Endodermal cell (in vitro differentiated cells): ENCODE measurements around the gene CHMP4B. TPM values are rescaled to one million over a fixed set of nuclear protein-coding genes. Genes with fewer than 3 reads are reported as not detected.

Source experiments
- DNase-seq: peaks from one replicate; pipeline ENCODE4 v3.0.0-alpha.2; 2017
- H3K27ac ChIP-seq: 2 replicates; pipeline ENCODE4 v1.5.1; 2013; ENCODE audit warnings: mild to moderate bottlenecking, low read depth, low read length, moderate library complexity
- H3K27me3 ChIP-seq: 2 replicates; pipeline ENCODE4 v1.6.1; 2013; ENCODE audit warnings: mild to moderate bottlenecking, low read length, moderate library complexity; ENCODE audit not compliant: insufficient read depth, control insufficient read depth, poor library complexity, severe bottlenecking
- H3K36me3 ChIP-seq: 2 replicates; pipeline ENCODE4 v1.7.0; 2013; ENCODE audit warnings: mild to moderate bottlenecking, low read length, moderate library complexity; ENCODE audit not compliant: control insufficient read depth, insufficient read depth
- H3K4me1 ChIP-seq: one replicate; pipeline ENCODE4 v1.7.0; 2013; ENCODE audit warnings: low read length; ENCODE audit not compliant: control insufficient read depth, insufficient read depth
- H3K4me3 ChIP-seq: 2 replicates; pipeline ENCODE4 v1.5.1; 2013; ENCODE audit warnings: mild to moderate bottlenecking, low read length, moderate library complexity
- H3K9ac ChIP-seq: 2 replicates; pipeline ENCODE4 v1.6.1; 2013; ENCODE audit warnings: mild to moderate bottlenecking, low read length, moderate library complexity; ENCODE audit not compliant: poor library complexity, severe bottlenecking; ENCODE audit errors: extremely low read depth
- H3K9me3 ChIP-seq: 2 replicates; pipeline ENCODE4 v1.6.1; 2013; ENCODE audit warnings: mild to moderate bottlenecking, low read length, moderate library complexity; ENCODE audit not compliant: control insufficient read depth
- H3K27ac Mint-ChIP-seq: 2 replicates; pipeline ENCODE4 v1.8.0; 2020; ENCODE audit warnings: mixed read lengths
- H3K27me3 Mint-ChIP-seq: 2 replicates; pipeline ENCODE4 v1.8.0; 2021; ENCODE audit warnings: mild to moderate bottlenecking, mixed read lengths; ENCODE audit not compliant: insufficient read depth
- H3K36me3 Mint-ChIP-seq: 2 replicates; pipeline ENCODE4 v1.8.0; 2020; ENCODE audit warnings: low read depth, mixed read lengths
- H3K4me1 Mint-ChIP-seq: 2 replicates; pipeline ENCODE4 v1.8.0; 2020; ENCODE audit warnings: mixed read lengths
- H3K4me3 Mint-ChIP-seq: 2 replicates; pipeline ENCODE4 v1.8.0; 2020; ENCODE audit warnings: mild to moderate bottlenecking, moderate library complexity, mixed read lengths
- H3K9me3 Mint-ChIP-seq: 2 replicates; pipeline ENCODE4 v1.8.0; 2020; ENCODE audit warnings: mild to moderate bottlenecking, mixed read lengths
- WGBS, 2 experiments: methylation state at CpG; one replicate each; pipeline versions ENCODE4 v1.1.5 to v1.1.7; 2013; ENCODE audit warnings: missing lambda C conversion rate in 2 of 2, mixed read lengths in 1 of 2; ENCODE audit not compliant: insufficient coverage in 1 of 2, insufficient read length in 1 of 2; 5-methylcytosine and 5-hydroxymethylcytosine counted together
- total RNA-seq, 2 donors: library from RNA; stranded (reverse); fragmentation: NEBNext Ultra II Directional in 1 of 2; extraction: Animal tissue kit (Norgen Biotek cat#: 25700) in 1 of 2; gene quantifications; 2 replicates in 1 of 2; 3 replicates in 1 of 2; pipeline ENCODE4 v1.2.1, GENCODE V29; 2021
- TF ChIP-seq, protein P1 (sequence below): fragments of 200-600 bp; sonication (generic); conservative IDR thresholded peaks from 2 replicates; pipeline ENCODE4 v1.5.0; 2021; ENCODE audit warnings: antibody characterized with exemption, mild to moderate bottlenecking

The CHMP4B gene
- total RNA-seq, 2 donors from 2014 or later, result 81.5 to 116 TPM

- H3K9me3 Mint-ChIP-seq, result no peaks in the 10 kb centered on the region
- H3K9ac ChIP-seq, result no peak overlapping the region
- peak overlapping the region; percentile 2 for H3K4me3 ChIP-seq
- H3K27me3 Mint-ChIP-seq, result no peaks in the 10 kb centered on the region
- peaks cover 69% of the 10 kb centered on the region for H3K4me1 Mint-ChIP-seq
- H3K4me1 ChIP-seq, result peaks cover 38% of the 10 kb centered on the region
- WGBS, 2 experiments, result 85 to 88% methylated on average over 4 to 5 of the region's 5 CpGs
- no peaks in the 10 kb centered on the region for H3K27me3 ChIP-seq
- TF ChIP-seq, protein P1, sequence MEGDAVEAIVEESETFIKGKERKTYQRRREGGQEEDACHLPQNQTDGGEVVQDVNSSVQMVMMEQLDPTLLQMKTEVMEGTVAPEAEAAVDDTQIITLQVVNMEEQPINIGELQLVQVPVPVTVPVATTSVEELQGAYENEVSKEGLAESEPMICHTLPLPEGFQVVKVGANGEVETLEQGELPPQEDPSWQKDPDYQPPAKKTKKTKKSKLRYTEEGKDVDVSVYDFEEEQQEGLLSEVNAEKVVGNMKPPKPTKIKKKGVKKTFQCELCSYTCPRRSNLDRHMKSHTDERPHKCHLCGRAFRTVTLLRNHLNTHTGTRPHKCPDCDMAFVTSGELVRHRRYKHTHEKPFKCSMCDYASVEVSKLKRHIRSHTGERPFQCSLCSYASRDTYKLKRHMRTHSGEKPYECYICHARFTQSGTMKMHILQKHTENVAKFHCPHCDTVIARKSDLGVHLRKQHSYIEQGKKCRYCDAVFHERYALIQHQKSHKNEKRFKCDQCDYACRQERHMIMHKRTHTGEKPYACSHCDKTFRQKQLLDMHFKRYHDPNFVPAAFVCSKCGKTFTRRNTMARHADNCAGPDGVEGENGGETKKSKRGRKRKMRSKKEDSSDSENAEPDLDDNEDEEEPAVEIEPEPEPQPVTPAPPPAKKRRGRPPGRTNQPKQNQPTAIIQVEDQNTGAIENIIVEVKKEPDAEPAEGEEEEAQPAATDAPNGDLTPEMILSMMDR, result no peak
- DNase-seq, result peak; percentile 77
- no peak overlapping the region for H3K27ac ChIP-seq
- H3K27ac Mint-ChIP-seq, result peak overlapping the region; percentile 90
- H3K36me3 Mint-ChIP-seq, result peaks cover 6% of the 10 kb centered on the region
- no peaks in the 10 kb centered on the region for H3K9me3 ChIP-seq
- H3K4me3 Mint-ChIP-seq, result peak overlapping the region; percentile 30
- H3K36me3 ChIP-seq, result peaks cover 3% of the 10 kb centered on the region
Observed at GRCh38 chr20:33826270-33826897, 15.2 kb downstream of the CHMP4B start.

DNA sequence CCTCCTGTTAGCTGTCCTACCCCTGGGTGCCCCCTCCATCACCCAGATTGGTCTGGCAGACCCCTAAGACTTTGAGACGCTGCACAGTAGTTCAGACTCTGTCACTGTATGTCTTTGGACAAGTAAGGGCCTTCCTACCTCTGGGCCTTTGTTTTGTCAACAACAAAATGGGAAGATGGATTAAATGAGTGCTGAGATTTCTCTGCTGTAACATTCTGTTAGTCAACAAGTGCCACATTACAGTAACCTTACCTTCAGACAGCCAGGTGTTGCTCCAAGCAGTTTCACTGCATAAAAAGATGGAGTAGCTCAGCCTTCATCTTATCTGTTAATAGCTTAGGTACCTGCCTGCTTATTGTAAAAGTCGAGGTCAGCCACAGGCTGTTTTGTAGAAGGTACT lies 16.0 kb downstream of the CHMP4B start:
- H3K4me1 ChIP-seq, result peaks cover 38% of the 10 kb centered on the region
- H3K4me3 Mint-ChIP-seq, result no peak overlapping the region
- peaks cover 13% of the 10 kb centered on the region for H3K36me3 Mint-ChIP-seq
- H3K27ac Mint-ChIP-seq, result peak overlapping the region; percentile 13
- H3K9me3 ChIP-seq, result no peaks in the 10 kb centered on the region
- H3K27me3 Mint-ChIP-seq, result no peaks in the 10 kb centered on the region
- no peaks in the 10 kb centered on the region for H3K9me3 Mint-ChIP-seq
- H3K4me3 ChIP-seq, result no peak overlapping the region
- no peak overlapping the region for H3K27ac ChIP-seq
- WGBS, 2 experiments, result 75 to 91% methylated on average over 1 to 2 of the region's 2 CpGs
- no peak for DNase-seq
- TF ChIP-seq, protein P1, result no peak
- peaks cover 3% of the 10 kb centered on the region for H3K36me3 ChIP-seq
- H3K27me3 ChIP-seq, result no peaks in the 10 kb centered on the region
- no peak overlapping the region for H3K9ac ChIP-seq
- peaks cover 74% of the 10 kb centered on the region for H3K4me1 Mint-ChIP-seq

DNA sequence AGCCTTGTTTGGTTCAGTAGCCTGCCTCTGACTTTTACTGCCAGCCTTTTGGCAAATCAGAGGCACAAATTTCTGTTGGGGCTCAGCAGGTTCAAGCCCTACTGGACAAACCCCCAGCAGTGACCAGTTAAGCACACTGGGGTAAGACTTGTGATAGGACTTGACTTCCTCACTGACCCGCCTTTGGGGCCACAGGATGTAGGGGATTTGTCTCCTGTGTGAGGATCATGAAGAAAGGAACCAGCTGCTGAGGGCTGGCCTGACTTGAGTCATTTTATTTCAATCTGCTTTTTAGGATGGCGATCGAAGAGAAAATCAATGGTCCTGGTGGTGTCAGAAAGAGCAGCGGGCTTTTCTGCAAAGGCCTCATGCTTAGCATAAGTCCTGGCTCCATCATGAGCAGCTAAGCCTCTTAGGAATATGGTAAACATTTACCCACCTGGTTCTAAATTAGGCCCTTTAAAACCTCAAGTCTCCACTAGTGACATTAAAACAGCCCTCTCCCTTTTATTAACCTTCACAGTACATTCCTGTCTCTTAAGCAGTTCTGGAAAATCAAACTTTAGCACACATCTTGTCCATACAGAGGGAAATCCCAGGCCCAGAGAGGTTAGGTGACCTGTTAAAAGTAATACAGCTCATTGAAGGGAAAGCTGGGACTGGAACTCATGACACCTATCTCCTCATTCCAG lies 16.6 kb downstream of the CHMP4B start:
- Histone ChIP-seq H3K36me3 (peaks cover 3% of the 10 kb centered on the region), H3K9ac (no peak overlapping the region), H3K27me3 (no peaks in the 10 kb centered on the region), H3K27ac (no peak overlapping the region), H3K4me1 (peaks cover 38% of the 10 kb centered on the region), H3K9me3 (no peaks in the 10 kb centered on the region), H3K4me3 (no peak overlapping the region)
- peaks cover 75% of the 10 kb centered on the region for H3K4me1 Mint-ChIP-seq
- H3K36me3 Mint-ChIP-seq, result peaks cover 13% of the 10 kb centered on the region
- 60 to 91% methylated on average over 1 to 4 of the region's 4 CpGs for WGBS, 2 experiments
- peak overlapping the region; percentile 56 for H3K27ac Mint-ChIP-seq
- H3K4me3 Mint-ChIP-seq, result no peak overlapping the region
- no peaks in the 10 kb centered on the region for H3K27me3 Mint-ChIP-seq
- no peak for DNase-seq
- H3K9me3 Mint-ChIP-seq, result no peaks in the 10 kb centered on the region
- TF ChIP-seq, protein P1, result no peak
